ENCODE measurements around the gene FBXO34.

DNA sequence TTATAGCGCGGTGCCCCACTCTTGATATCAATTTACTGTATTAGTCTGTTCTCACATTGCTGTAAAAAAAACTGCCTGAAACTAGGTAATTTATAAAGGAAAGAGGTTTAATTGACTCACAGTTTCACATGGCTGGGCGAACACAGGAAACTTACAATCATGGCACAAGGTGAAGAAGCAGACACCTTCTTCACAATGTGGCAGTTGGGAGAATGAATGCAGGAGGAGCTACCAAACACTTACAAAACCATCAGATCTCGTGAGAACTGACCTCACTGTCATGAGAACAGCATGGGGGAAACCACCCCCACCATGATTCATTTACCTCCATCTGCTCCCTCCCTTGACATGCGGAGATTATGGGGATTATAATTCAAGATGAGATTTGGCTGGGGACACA is 42.3 kb downstream of the FBXO34 start:
- TF ChIP-seq, protein P1, sequence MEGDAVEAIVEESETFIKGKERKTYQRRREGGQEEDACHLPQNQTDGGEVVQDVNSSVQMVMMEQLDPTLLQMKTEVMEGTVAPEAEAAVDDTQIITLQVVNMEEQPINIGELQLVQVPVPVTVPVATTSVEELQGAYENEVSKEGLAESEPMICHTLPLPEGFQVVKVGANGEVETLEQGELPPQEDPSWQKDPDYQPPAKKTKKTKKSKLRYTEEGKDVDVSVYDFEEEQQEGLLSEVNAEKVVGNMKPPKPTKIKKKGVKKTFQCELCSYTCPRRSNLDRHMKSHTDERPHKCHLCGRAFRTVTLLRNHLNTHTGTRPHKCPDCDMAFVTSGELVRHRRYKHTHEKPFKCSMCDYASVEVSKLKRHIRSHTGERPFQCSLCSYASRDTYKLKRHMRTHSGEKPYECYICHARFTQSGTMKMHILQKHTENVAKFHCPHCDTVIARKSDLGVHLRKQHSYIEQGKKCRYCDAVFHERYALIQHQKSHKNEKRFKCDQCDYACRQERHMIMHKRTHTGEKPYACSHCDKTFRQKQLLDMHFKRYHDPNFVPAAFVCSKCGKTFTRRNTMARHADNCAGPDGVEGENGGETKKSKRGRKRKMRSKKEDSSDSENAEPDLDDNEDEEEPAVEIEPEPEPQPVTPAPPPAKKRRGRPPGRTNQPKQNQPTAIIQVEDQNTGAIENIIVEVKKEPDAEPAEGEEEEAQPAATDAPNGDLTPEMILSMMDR (conservative IDR thresholded peaks at IDR 0.05; ENCODE audit: low read length), result no peak
- TF ChIP-seq EZH2phosphoT487 (IDR thresholded peaks at IDR 0.05; ENCODE audit: borderline replicate concordance, low read depth, low read length), result no peak
